HG03066 (cell line): ENCODE measurements around the gene GOLGA3.
A peak's percentile ranks its signal among the peaks of the same experiment; 100 is the strongest.
"Not testable (repeated sequence)": the region's sequence is repeated elsewhere in the genome, so short reads cannot be mapped to it uniquely, and the experiment has no call there.

ENCODE experiments used
- ATAC-seq: cut with Tn5 transposase; IDR thresholded peaks from one replicate; pipeline ENCODE4 v1.9.1; 2021; ENCODE audit warnings: low read depth; ENCODE audit not compliant: unreplicated experiment

Gene GOLGA3

DNA sequence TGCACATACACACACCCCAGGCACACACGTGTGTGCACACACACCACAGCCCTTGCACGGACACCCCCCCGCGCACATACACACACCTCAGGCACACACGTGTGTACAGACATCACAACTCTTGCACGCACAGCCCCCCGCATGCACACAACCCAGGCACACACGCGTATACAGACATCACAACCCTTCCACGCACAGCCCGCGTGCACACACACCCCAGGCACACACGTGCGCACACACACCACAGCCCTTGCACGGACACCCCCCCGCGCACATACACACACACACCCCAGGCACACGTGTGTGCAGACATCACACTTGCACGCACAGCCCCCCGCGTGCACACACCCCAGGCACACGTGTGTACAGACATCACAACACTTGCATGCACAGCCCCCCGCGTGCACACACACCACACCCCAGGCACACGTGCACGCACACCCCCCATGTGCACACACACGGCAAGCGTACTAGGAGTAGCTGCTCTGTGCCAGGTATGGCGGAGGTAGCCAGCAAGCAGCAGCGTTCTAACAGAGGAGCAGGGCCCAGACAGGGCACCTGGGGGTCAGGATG, 48.8 kb downstream of the GOLGA3 start:
- no peak for ATAC-seq

DNA sequence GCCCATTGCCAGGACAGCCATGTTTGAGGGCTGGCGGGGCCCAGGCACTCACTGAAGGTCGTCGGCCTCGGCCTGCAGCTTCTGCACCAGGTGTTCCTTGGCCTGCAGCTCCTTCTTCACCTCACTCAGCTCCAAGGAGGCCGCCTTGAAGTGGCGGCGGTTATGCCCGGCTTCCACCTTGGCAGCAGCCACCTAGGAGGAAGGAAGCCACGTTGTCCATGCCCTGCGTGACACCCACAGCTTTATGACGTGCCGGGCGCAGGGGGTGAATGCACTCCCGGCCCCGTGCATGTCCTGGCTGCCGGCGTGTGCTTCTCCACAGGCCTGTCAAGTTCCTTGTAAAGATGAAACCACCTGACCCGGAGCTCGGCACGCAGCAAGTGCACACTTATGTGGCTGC, 51.1 kb downstream of the GOLGA3 start:
- ATAC-seq: no peak

DNA sequence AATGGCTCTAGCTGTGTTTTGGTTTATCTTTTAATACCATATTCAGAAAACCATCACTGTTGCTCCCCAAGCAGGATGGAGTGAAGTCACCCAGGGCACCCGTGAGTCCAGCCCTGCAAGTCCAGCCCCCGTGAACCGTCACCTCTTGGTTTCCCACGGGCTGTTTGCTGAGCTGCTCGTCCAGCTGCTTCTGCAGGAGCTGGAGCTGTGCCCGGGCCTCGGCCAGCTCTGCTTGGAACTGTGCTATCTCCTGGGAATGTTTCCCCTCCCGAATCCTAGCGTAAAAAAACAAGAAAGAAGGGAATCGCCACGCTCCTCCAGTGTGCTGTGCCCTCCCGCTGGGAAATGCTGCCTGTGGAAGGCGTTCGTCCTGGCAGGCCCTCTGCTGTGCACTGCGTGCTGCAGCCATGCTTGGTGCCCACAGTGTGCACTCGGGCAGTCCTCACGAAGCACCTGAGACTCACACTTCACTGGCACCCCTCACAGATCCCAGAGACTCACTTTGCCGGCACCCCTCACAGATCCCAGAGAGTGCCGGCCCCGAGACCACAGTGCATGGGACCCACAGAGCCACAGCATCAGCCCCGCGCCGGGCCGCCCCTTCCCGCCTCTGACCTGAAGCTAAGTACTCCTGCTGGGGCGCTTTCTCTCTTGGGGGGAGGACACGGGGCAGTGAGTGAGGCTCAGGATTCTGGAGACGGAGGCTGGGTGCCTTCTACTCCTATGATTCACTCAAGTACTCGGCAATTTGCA, 51.7 kb downstream of the GOLGA3 start:
- no peak for ATAC-seq

DNA sequence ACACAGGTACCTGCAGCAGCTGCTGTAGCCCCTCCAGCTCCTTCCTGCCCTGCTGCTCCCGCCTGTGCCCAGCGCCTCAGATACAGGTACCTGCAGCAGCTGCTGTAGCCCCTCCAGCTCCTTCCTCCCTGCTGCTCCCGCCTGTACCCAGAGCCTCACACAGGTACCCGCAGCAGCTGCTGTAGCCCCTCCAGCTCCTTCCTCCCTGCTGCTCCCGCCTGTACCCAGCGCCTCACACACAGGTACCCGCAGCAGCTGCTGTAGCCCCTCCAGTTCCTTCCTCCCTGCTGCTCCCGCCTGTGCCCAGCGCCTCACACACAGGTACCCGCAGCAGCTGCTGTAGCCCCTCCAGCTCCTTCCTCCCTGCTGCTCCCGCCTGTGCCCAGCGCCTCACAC, 52.4 kb downstream of the GOLGA3 start:
- not testable (repeated sequence) for ATAC-seq

DNA sequence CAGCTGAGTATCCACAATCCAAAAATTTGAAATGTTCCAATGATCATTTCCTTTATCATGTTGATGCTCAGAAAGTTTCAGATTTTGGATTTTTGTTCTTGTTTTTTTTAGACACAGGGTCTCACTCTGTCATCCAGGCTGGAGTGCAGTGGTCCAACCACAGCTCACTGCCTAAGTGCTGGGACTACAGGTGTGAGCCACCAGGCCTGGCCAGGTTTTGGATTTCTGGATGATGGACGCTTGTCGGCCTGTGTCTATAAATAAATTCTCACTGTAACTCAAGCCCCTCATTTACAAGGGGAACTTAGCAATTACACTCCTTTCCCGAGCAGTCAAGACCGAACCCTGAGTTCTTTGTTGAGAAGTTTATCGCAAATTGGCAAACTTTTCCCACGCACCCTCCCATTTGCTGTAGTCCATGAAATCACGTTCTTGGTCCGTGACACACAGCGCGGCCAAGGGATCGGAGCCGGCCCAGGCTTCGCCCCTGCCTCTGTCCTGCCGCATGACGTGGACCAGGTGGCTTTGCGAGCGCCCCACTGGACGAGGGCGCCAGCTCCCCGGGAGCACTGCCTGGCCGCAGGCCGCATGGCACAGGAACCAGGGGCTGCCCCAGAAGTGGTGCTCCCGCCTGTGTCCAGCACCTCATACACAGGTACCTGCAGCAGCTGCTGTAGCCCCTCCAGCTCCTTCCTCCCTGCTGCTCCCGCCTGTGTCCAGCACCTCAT, 53.0 kb downstream of the GOLGA3 start:
- ATAC-seq: no peak

- ATAC-seq: no peak
Measured at GRCh38 chr12:132774646-132775275, 53.9 kb downstream of the GOLGA3 start.

GRCh38 chr12:132774159-132774558, 54.5 kb downstream of the GOLGA3 start:
- no peak for ATAC-seq

GRCh38 chr12:132773077-132773955, 55.4 kb downstream of the GOLGA3 start:
- ATAC-seq: no peak

DNA sequence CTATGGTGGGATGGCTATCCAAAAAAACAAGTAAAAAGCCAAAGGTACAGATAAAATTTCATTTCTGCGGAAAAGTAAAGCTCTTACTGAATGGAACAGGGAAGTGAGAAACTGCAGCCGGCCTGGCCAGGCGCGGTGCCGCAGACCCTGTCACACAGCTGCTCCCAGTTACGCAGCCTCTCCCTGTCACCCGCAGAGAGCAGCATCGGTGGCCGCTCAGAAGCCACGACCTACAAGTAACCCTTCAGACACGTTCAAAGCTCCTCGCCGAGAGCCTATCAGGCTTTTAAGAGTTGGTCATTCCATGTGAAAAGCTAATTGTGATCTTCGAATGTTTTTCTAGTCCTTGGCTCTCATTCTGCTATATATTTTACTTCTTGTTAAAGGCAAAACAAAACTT, 56.1 kb downstream of the GOLGA3 start:
- no peak for ATAC-seq

- ATAC-seq: no peak
Measured at GRCh38 chr12:132771126-132771838, 57.4 kb downstream of the GOLGA3 start.

DNA sequence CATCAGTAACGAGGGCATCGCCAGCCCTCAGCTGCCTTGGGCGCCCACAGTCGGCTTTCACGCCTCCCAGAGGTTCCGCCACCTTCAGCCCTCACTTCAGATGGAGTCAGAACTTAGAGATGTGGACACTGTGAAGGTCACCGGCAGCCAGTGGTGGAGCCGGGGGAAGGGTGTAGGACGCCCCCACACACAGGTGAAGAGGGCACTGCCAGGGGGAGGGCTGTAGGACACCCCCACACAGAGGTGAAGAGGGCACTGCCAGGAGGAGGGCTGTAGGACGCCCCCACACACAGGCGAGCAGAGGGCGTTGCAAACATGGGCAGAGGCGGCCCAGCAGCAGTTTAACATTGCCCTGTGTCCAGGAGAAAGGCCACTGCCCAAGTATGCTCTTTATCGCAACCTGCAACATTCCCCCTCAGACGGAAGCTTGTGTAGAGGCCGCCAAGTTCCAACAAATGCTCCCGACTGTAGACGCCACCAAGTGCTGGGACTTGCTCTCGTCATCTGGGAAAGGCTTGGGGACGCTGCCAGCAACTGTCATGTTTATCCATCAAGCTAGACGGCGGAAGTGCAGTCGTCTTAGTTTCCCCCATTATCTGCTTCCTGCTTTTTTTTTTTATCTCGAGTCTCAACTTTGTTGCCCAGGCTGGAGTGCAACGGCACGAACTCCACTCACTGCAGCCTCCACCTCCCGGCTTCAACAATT, 62.1 kb downstream of the GOLGA3 start:
- ATAC-seq: no peak

GRCh38 chr12:132765361-132765760, 63.3 kb downstream of the GOLGA3 start:
- ATAC-seq: no peak

GRCh38 chr12:132764231-132764630, 64.4 kb downstream of the GOLGA3 start:
- no peak for ATAC-seq

- peak; percentile 76 for ATAC-seq
Measured at GRCh38 chr12:132761921-132762583, 66.6 kb downstream of the GOLGA3 start.

- ATAC-seq: peak; percentile 15
Measured at GRCh38 chr12:132761032-132761920, 67.4 kb downstream of the GOLGA3 start, which contains the start of gene ANKLE2. TSS of gene ANKLE2 (minus strand) at chr12:132761832. CDS start at chr12:132761798, 34 bp downstream.

DNA sequence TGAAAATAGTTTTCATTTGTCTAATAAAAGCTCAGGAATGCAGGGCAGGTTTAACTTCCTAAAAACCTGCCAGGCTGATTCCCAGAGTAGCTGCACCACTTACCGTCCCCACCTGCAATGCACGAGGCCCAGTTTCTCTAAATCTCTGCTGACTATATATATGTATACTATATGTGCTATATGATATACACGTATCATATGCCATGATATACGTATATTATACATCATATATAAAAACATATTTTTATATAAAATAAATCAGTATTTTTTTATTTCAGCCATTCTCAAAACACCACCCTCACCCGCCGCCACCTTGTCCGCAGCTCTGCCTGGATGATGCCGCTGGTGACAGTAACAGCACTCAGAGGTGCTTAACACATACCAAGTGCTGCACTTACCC, 69.3 kb downstream of the GOLGA3 start:
- no peak for ATAC-seq

DNA sequence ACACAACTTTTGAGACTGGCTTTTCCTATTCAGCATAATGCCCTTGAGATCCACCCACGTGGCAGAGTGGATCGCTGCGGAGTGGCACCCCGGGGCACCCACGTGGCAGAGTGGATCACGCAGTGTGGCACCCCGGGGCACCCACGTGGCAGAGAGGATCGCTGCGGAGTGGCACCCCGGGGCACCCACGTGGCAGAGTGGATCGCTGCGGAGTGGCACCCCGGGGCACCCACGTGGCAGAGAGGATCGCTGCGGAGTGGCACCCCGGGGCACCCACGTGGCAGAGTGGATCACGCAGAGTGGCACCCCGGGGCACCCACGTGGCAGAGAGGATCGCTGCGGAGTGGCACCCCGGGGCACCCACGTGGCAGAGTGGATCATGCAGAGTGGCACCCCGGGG, 69.8 kb downstream of the GOLGA3 start:
- not testable (repeated sequence) for ATAC-seq
